SK-N-SH (cell line): Measurements from ENCODE around the gene L1TD1. TPM values are rescaled to one million over a fixed set of nuclear protein-coding genes. Genes with fewer than 3 reads are reported as not detected.

Experiments used
- CTCF ChIA-PET: fragments of 300-600, 350-600 bp; formaldehyde crosslinking; extraction: SDS; loops from one replicate; lab custom pipeline; 2021; lab: Yijun Ruan, JAX
- POLR2A ChIA-PET: fragments of 350-600 bp; sonication (Branson Sonifier 250); formaldehyde crosslinking; extraction: SDS; loops from one replicate; lab custom pipeline; 2020; ENCODE audit warnings: antibody characterized with exemption, inconsistent platforms; lab: Yijun Ruan, JAX
- DNase-seq: peaks from one replicate; pipeline ENCODE4 v3.0.0; 2012
- H2AFZ ChIP-seq: fragments of 200-600 bp; sonication (generic); 2 replicates; pipeline ENCODE4 v1.8.1; 2016; ENCODE audit warnings: antibody characterized with exemption, mild to moderate bottlenecking, low read depth
- H3F3A ChIP-seq: fragments of 200-600 bp; sonication (generic); replicated peaks from 2 replicates; pipeline ENCODE3; 2016; ENCODE audit warnings: antibody characterized with exemption, mild to moderate bottlenecking; ENCODE audit not compliant: insufficient read depth
- H3K27ac ChIP-seq, 2 experiments: fragments of 200-500 bp in 1 of 2; fragments of 200-600 bp in 1 of 2; sonication (Bioruptor generic) in 1 of 2; sonication (generic), shearing (Covaris generic) in 1 of 2; 2 replicates each; pipeline versions ENCODE4 v1.5.1 to v1.6.1; 2014 to 2016; ENCODE audit warnings: low read depth in 2 of 2, inconsistent platforms in 1 of 2, low read length in 1 of 2, mild to moderate bottlenecking in 1 of 2, mixed read lengths in 1 of 2
- H3K27me3 ChIP-seq: fragments of 200-600 bp; sonication (generic), shearing (Covaris generic); 2 replicates; pipeline ENCODE4 v1.6.1; 2016; ENCODE audit warnings: mixed run types; ENCODE audit not compliant: insufficient read depth
- H3K36me3 ChIP-seq, 2 experiments: fragments of 200-500 bp in 1 of 2; fragments of 200-600 bp in 1 of 2; sonication (Bioruptor generic) in 1 of 2; sonication (generic) in 1 of 2; replicated peaks in 1 of 2; 2 replicates each; pipeline versions ENCODE3 to v1.5.1; 2014 to 2016; ENCODE audit warnings: low read length in 1 of 2, mild to moderate bottlenecking in 1 of 2; ENCODE audit not compliant: insufficient read depth in 2 of 2, control insufficient read depth in 1 of 2
- H3K4me1 ChIP-seq, 2 experiments: fragments of 200-500 bp in 1 of 2; fragments of 200-600 bp in 1 of 2; sonication (Bioruptor generic) in 1 of 2; sonication (generic), shearing (Covaris generic) in 1 of 2; 2 replicates each; pipeline versions ENCODE4 v1.5.1 to v1.6.1; 2014 to 2016; ENCODE audit warnings: low read depth in 1 of 2, low read length in 1 of 2, mixed run types in 1 of 2; ENCODE audit not compliant: insufficient read depth in 2 of 2, control insufficient read depth in 1 of 2
- H3K4me2 ChIP-seq: fragments of 200-600 bp; sonication (generic), shearing (Covaris generic); 2 replicates; pipeline ENCODE4 v1.6.1; 2017; ENCODE audit warnings: mixed run types
- H3K4me3 ChIP-seq, 2 experiments: fragments of 200-500 bp in 1 of 2; fragments of 200-600 bp in 1 of 2; sonication (Bioruptor generic) in 1 of 2; sonication (generic), shearing (Covaris generic) in 1 of 2; 2 replicates each; pipeline versions ENCODE4 v1.5.1 to v1.8.1; 2014 to 2016; ENCODE audit warnings: low read depth in 2 of 2, inconsistent platforms in 1 of 2, low read length in 1 of 2, mild to moderate bottlenecking in 1 of 2, mixed read lengths in 1 of 2, moderate library complexity in 1 of 2
- H3K79me2 ChIP-seq: fragments of 200-600 bp; sonication (generic); 2 replicates; pipeline ENCODE4 v1.8.1; 2017; ENCODE audit warnings: mild to moderate bottlenecking; ENCODE audit not compliant: insufficient read depth
- H3K9ac ChIP-seq: fragments of 200-600 bp; sonication (generic); 2 replicates; pipeline ENCODE4 v1.6.1; 2017; ENCODE audit warnings: mixed run types
- H3K9me2 ChIP-seq: fragments of 200-600 bp; sonication (generic); 2 replicates; pipeline ENCODE4 v1.6.1; 2017; ENCODE audit warnings: mixed run types
- H3K9me3 ChIP-seq: fragments of 200-600 bp; sonication (generic); 2 replicates; pipeline ENCODE4 v1.6.1; 2017; ENCODE audit warnings: mixed run types, mild to moderate bottlenecking, moderate library complexity
- H4K20me1 ChIP-seq: fragments of 200-600 bp; sonication (generic); 2 replicates; pipeline ENCODE4 v1.6.1; 2017; ENCODE audit warnings: mild to moderate bottlenecking, mixed run types; ENCODE audit not compliant: insufficient read depth
- CHD2 ChIP-seq: fragments of 150-350 bp; IDR thresholded peaks from 2 replicates; pipeline ENCODE4 v1.6.1; 2018; ENCODE audit warnings: low read length; ENCODE audit not compliant: partially characterized antibody
- ELF1 ChIP-seq: IDR thresholded peaks from 2 replicates; pipeline ENCODE4 v1.4.0; 2012
- EP300 ChIP-seq, 2 experiments: IDR thresholded peaks; 2 replicates each; pipeline versions ENCODE4 v1.4.0 to v1.6.1; 2012; ENCODE audit warnings: borderline replicate concordance in 1 of 2, low read depth in 1 of 2, low read length in 1 of 2
- FOSL2 ChIP-seq: IDR thresholded peaks from 2 replicates; pipeline ENCODE4 v1.4.0; 2012; ENCODE audit warnings: low read depth, mild to moderate bottlenecking, moderate library complexity, borderline replicate concordance
- FOXJ3 ChIP-seq: sonication (generic); formaldehyde crosslinking; IDR thresholded peaks from 2 replicates; pipeline ENCODE4 v1.5.1; 2020; ENCODE audit warnings: mild to moderate bottlenecking, missing genetic modification reagents
- FOXM1 ChIP-seq: IDR thresholded peaks from 2 replicates; pipeline ENCODE4 v1.4.0; 2012; ENCODE audit warnings: low read depth, mild to moderate bottlenecking
- GABPA ChIP-seq: IDR thresholded peaks from 2 replicates; pipeline ENCODE4 v1.4.0; 2012; ENCODE audit warnings: low read depth, mild to moderate bottlenecking
- GATA2 ChIP-seq: sonication (generic); formaldehyde crosslinking; IDR thresholded peaks from 2 replicates; pipeline ENCODE4 v1.5.0; 2020; ENCODE audit warnings: mild to moderate bottlenecking, missing genetic modification reagents
- IRF3 ChIP-seq: fragments of 150-350 bp; IDR thresholded peaks from 2 replicates; pipeline ENCODE4 v1.6.1; 2016; ENCODE audit warnings: mild to moderate bottlenecking, low read depth, low read length
- MEF2A ChIP-seq: IDR thresholded peaks from 2 replicates; pipeline ENCODE4 v1.4.0; 2012; ENCODE audit warnings: low read depth, borderline replicate concordance
- MXI1 ChIP-seq: IDR thresholded peaks from 2 replicates; pipeline ENCODE4 v1.6.1; 2012; ENCODE audit warnings: mild to moderate bottlenecking, low read depth, low read length, improper control_type of control experiment
- POLR2AphosphoS5 ChIP-seq: IDR thresholded peaks from 2 replicates; pipeline ENCODE4 v1.6.1; 2012; ENCODE audit warnings: low read depth, low read length
- RAD21 ChIP-seq: IDR thresholded peaks from 2 replicates; pipeline ENCODE4 v1.6.1; 2012; ENCODE audit warnings: mild to moderate bottlenecking, low read length
- RFX5 ChIP-seq: IDR thresholded peaks from 2 replicates; pipeline ENCODE4 v1.6.1; 2012; ENCODE audit warnings: mild to moderate bottlenecking, improper control_type of control experiment, low read length
- SIN3A ChIP-seq: IDR thresholded peaks from 2 replicates; pipeline ENCODE4 v1.6.1; 2012; ENCODE audit warnings: low read depth, mild to moderate bottlenecking, low read length, moderate library complexity, borderline replicate concordance
- SMC3 ChIP-seq: IDR thresholded peaks from 2 replicates; pipeline ENCODE4 v1.6.1; 2012; ENCODE audit warnings: low read depth, low read length, improper control_type of control experiment
- TAF1 ChIP-seq: IDR thresholded peaks from 2 replicates; pipeline ENCODE4 v1.6.1; 2012; ENCODE audit warnings: low read depth, mild to moderate bottlenecking, low read length, moderate library complexity, borderline replicate concordance
- USF1 ChIP-seq: IDR thresholded peaks from 2 replicates; pipeline ENCODE4 v1.4.0; 2012; ENCODE audit warnings: low read depth, borderline replicate concordance
- USF2 ChIP-seq: fragments of 150-350 bp; IDR thresholded peaks from 2 replicates; pipeline ENCODE4 v1.6.1; 2017; ENCODE audit warnings: antibody characterized with exemption, low read length, low read depth, borderline replicate concordance
- WGBS: methylation state at CpG from one replicate; pipeline ENCODE4 v1.1.6; 2017; ENCODE audit warnings: low lambda C conversion rate; 5-methylcytosine and 5-hydroxymethylcytosine counted together
- polyA plus RNA-seq, 3 experiments: library from polyadenylated mRNA; depleted of rRNA; stranded (reverse); fragments of >200 nt; gene quantifications; 2 replicates each; pipeline ENCODE4 v1.2.3, GENCODE V29; 2012
- TF ChIP-seq, protein P1 (sequence below): fragments of 200-600 bp; sonication (generic); IDR thresholded peaks from 2 replicates; pipeline ENCODE4 v1.6.1; 2017; ENCODE audit warnings: antibody characterized with exemption, mild to moderate bottlenecking, moderate library complexity

The L1TD1 gene
- polyA plus RNA-seq, 1 of the 3 experiments (the other 2 are of a cell fraction), result not detected

DNA sequence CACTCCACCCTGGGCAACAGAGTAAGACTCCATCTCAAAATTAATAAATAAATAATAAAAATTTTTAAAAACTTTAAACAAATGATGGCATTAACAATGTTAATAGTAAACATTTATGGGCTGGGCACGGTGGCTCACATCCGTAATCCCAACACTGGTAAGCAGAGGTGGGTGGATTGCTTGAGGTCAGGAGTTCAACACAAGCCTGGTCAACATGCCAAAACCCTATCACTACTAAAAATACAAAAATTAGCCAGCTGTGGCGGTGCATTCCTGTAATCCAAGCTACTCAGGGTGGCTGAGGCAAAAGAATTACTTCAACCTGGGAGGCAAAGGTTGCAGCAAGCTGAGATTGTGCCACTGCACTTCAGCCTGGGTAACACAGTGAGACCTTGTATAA is 9.0 kb upstream of the L1TD1 start:
- no peak for TF ChIP-seq USF1
- TF ChIP-seq POLR2AphosphoS5, result no peak
- no peak for TF ChIP-seq CHD2
- no peak for TF ChIP-seq GABPA
- TF ChIP-seq RAD21, result no peak
- no peak for TF ChIP-seq FOSL2
- TF ChIP-seq EP300 (IDR thresholded peaks at IDR 0.05; ENCODE audit: borderline replicate concordance in 1 of 2, low read depth in 1 of 2, low read length in 1 of 2), result no peak
- TF ChIP-seq FOXJ3 (CRISPR knock-in tag), result no peak
- TF ChIP-seq USF2, result no peak
- TF ChIP-seq GATA2 (CRISPR knock-in tag), result no peak
- no peak for TF ChIP-seq RFX5
- no peak for TF ChIP-seq MXI1
- no peak for TF ChIP-seq FOXM1
- Histone ChIP-seq H2AFZ (no peak overlapping the region), H3K36me3 (no peaks in the 10 kb centered on the region), H3K9me3 (no peaks in the 10 kb centered on the region), H3K4me2 (no peak overlapping the region), H3K27me3 (no peaks in the 10 kb centered on the region), H4K20me1 (no peaks in the 10 kb centered on the region), H3K4me1 (no peaks in the 10 kb centered on the region; a peak in 1 of 4 replicates), H3K4me3 (no peak overlapping the region), H3F3A (no peaks in the 10 kb centered on the region), H3K79me2 (no peaks in the 10 kb centered on the region), H3K9ac (no peak overlapping the region), H3K27ac (no peak overlapping the region), H3K9me2 (no peaks in the 10 kb centered on the region)
- POLR2A ChIA-PET, result no interaction called here
- CTCF ChIA-PET, result interaction anchor here (3.0 kb wide), 1 partner anchor 10 kb away, joined by 21 read pairs; no protein-coding TSS in a partner anchor
- 49% methylated on average over 3 of the region's 3 CpGs for WGBS
- DNase-seq, result no peak

GRCh38 chr1:62187548-62187947 is 7.1 kb upstream of the L1TD1 start:
- Histone ChIP-seq H4K20me1 (no peaks in the 10 kb centered on the region), H3K4me3 (no peak overlapping the region), H3K9me2 (no peaks in the 10 kb centered on the region), H3K4me2 (no peak overlapping the region), H3F3A (no peaks in the 10 kb centered on the region), H3K9me3 (no peaks in the 10 kb centered on the region), H3K9ac (no peak overlapping the region), H2AFZ (no peak overlapping the region), H3K27me3 (no peaks in the 10 kb centered on the region), H3K4me1 (no peaks in the 10 kb centered on the region; a peak in 1 of 4 replicates), H3K79me2 (no peaks in the 10 kb centered on the region), H3K27ac (no peak overlapping the region), H3K36me3 (no peaks in the 10 kb centered on the region)
- no peak for DNase-seq
- WGBS, result 86% methylated on average over 5 of the region's 5 CpGs
- CTCF ChIA-PET, result interaction anchor here (0.6 to 1.3 kb wide), 2 partner anchors 12 to 774 kb away, joined by 3 to 11 read pairs; no protein-coding TSS in a partner anchor
- POLR2A ChIA-PET, result no interaction called here
- TF ChIP-seq CHD2 (no peak), SMC3 (no peak), IRF3 (no peak), ELF1 (no peak), MEF2A (no peak), TAF1 (no peak), USF2 (no peak), USF1 (no peak), FOXM1 (no peak), FOXJ3 (CRISPR knock-in tag) (no peak), SIN3A (no peak)
- TF ChIP-seq, protein P1, sequence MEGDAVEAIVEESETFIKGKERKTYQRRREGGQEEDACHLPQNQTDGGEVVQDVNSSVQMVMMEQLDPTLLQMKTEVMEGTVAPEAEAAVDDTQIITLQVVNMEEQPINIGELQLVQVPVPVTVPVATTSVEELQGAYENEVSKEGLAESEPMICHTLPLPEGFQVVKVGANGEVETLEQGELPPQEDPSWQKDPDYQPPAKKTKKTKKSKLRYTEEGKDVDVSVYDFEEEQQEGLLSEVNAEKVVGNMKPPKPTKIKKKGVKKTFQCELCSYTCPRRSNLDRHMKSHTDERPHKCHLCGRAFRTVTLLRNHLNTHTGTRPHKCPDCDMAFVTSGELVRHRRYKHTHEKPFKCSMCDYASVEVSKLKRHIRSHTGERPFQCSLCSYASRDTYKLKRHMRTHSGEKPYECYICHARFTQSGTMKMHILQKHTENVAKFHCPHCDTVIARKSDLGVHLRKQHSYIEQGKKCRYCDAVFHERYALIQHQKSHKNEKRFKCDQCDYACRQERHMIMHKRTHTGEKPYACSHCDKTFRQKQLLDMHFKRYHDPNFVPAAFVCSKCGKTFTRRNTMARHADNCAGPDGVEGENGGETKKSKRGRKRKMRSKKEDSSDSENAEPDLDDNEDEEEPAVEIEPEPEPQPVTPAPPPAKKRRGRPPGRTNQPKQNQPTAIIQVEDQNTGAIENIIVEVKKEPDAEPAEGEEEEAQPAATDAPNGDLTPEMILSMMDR, result no peak
